ENCODE measurements around the gene LRRC46. TPM values are rescaled to one million over a fixed set of nuclear protein-coding genes. Genes with fewer than 3 reads are reported as not detected.

Gene LRRC46
- total and polyA plus RNA-seq, 10 of the 15 experiments (the other 5 are each of a cell fraction or from before 2014, with no cell fraction given) = 0.15 to 1.8 (median 0.38) TPM; not detected in 1

GRCh38 chr17:47883589-47884426 lies 52.3 kb downstream of the LRRC46 start:
- 49% methylated on average over 9 of the region's 9 CpGs for WGBS (ENCODE audit: insufficient coverage, insufficient replicate concordance, low lambda C conversion rate, missing lambda C conversion rate)
- Histone ChIP-seq H3K36me3 (ENCODE audit: control insufficient read depth in 2 of 2, insufficient read depth in 2 of 2, low read length in 1 of 2) (no peaks in the 10 kb centered on the region), H2AFZ (ENCODE audit: control insufficient read depth, low read depth, low read length) (no peak overlapping the region), H3K4me3 (no peak overlapping the region), H4K20me1 (ENCODE audit: control insufficient read depth, insufficient read depth) (no peaks in the 10 kb centered on the region), H3K27me3 (replicated peaks in 1 of 2; ENCODE audit: control insufficient read depth in 2 of 2, insufficient read depth in 2 of 2, low read length in 1 of 2) (peaks cover 0 to under 1% of the 10 kb centered on the region in 2 experiments; a peak in 2 of 4 replicates), H3K79me2 (ENCODE audit: control insufficient read depth, insufficient read depth, low read length) (no peaks in the 10 kb centered on the region), H3K4me2 (ENCODE audit: control insufficient read depth, insufficient read depth) (no peak overlapping the region), H3K9me3 (replicated peaks; ENCODE audit: control insufficient read depth, insufficient read depth, low read length) (no peaks in the 10 kb centered on the region), H3K4me1 (ENCODE audit: control insufficient read depth, insufficient read depth, low read length) (no peaks in the 10 kb centered on the region), H3K27ac (ENCODE audit: control insufficient read depth, insufficient read depth) (no peak overlapping the region), H3K9ac (ENCODE audit: control insufficient read depth, insufficient read depth, low read length) (no peak overlapping the region)
- in situ Hi-C loops (cut with MboI) (no loop called here), intact Hi-C loops (cut with micrococcal nuclease; ENCODE audit: unreplicated experiment) (no loop called here)
- ChIA-PET RAD21 (ENCODE audit: unreplicated experiment) (interaction anchor here (10.9 kb wide), 1 partner anchor 41 kb away, joined by 206 read pairs; the partner anchor contains the start of gene SCRN2), CTCF (interaction anchor here (0.8 to 14.9 kb wide), 4 partner anchors 11 to 87 kb away, joined by 3 to 502 read pairs (median 4); partner anchors contain the start of genes CDK5RAP3, SCRN2 and SP6), POLR2A (interaction anchor here (0.5 to 1.0 kb wide), 2 partner anchors 12 to 202 kb away, joined by 3 to 4 read pairs; no protein-coding TSS in a partner anchor), SMC1A (ENCODE audit: uncharacterized antibody, unreplicated experiment) (interaction anchor here (14.5 kb wide), 1 partner anchor 37 kb away, joined by 231 read pairs; the partner anchor contains the start of genes SCRN2 and SP6)
- no peak for FAIRE-seq
- DNase-seq (ENCODE audit: low read depth, low spot score) = no peak
- no peak for ATAC-seq
- BruUV-seq (replicated peaks) = no TSS peak
- TF ChIP-seq SRF (IDR thresholded peaks at IDR 0.05; ENCODE audit: low read depth in 2 of 2, low read length in 2 of 2) (no peak), EGR1 (IDR thresholded peaks at IDR 0.05; ENCODE audit: borderline replicate concordance in 1 of 2, low read depth in 2 of 2, low read length in 2 of 2) (no peak), MXI1 (IDR thresholded peaks at IDR 0.05; ENCODE audit: low read depth, low read length) (no peak), EED (IDR thresholded peaks at IDR 0.05; ENCODE audit: low read depth) (no peak), GATAD2B (conservative IDR thresholded peaks at IDR 0.05; ENCODE audit: low read depth) (no peak), NFYA (IDR thresholded peaks at IDR 0.05; ENCODE audit: borderline replicate concordance, low read depth, low read length) (no peak), MTA2 (IDR thresholded peaks at IDR 0.05; ENCODE audit: low read depth) (no peak), SMC3 (IDR thresholded peaks at IDR 0.05; ENCODE audit: borderline replicate concordance, low read length) (no peak), MLLT1 (IDR thresholded peaks at IDR 0.05) (no peak), IKZF2 (IDR thresholded peaks at IDR 0.05) (no peak), BRCA1 (IDR thresholded peaks at IDR 0.05; ENCODE audit: low read depth, low read length) (no peak), JUND (IDR thresholded peaks at IDR 0.05; ENCODE audit: low read depth, low read length) (no peak), ZNF217 (IDR thresholded peaks at IDR 0.05) (no peak), MAX (IDR thresholded peaks at IDR 0.05; ENCODE audit: low read depth, low read length) (no peak), EP300 (IDR thresholded peaks at IDR 0.05; ENCODE audit: borderline replicate concordance in 1 of 2, control insufficient read depth in 1 of 2, low read depth in 2 of 2, low read length in 2 of 2) (no peak)
- TF ChIP-seq, protein P1, sequence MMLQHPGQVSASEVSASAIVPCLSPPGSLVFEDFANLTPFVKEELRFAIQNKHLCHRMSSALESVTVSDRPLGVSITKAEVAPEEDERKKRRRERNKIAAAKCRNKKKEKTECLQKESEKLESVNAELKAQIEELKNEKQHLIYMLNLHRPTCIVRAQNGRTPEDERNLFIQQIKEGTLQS (IDR thresholded peaks at IDR 0.05; ENCODE audit: borderline replicate concordance, extremely low read depth, low read depth, low read length) = no peak
